NT2/D1 (cell line): ENCODE measurements around the gene RPA1.
"Not testable (repeated sequence)": the region's sequence is repeated elsewhere in the genome, so short reads cannot be mapped to it uniquely, and the experiment has no call there.

Experiments
- DNase-seq: peaks from one replicate; pipeline ENCODE4 v3.0.0-alpha.2; 2011; ENCODE audit warnings: low read depth, low spot score
- H3K27me3 ChIP-seq: 2 replicates; pipeline ENCODE4 v1.6.0; 2011; ENCODE audit warnings: mild to moderate bottlenecking; ENCODE audit not compliant: insufficient read length, insufficient read depth
- H3K36me3 ChIP-seq: 2 replicates; pipeline ENCODE4 v1.6.1; 2011; ENCODE audit warnings: mild to moderate bottlenecking, low read length, mixed read lengths; ENCODE audit not compliant: insufficient read depth, insufficient read length
- H3K4me1 ChIP-seq: 2 replicates; pipeline ENCODE4 v1.5.1; 2011; ENCODE audit not compliant: insufficient read depth, insufficient read length
- H3K4me3 ChIP-seq: 2 replicates; pipeline ENCODE4 v1.5.1; 2011; ENCODE audit warnings: low read depth; ENCODE audit not compliant: insufficient read length
- H3K9ac ChIP-seq: 2 replicates; pipeline ENCODE4 v1.6.0; 2011; ENCODE audit warnings: low read depth; ENCODE audit not compliant: insufficient read length
- H3K9me3 ChIP-seq: 2 replicates; pipeline ENCODE4 v1.5.1; 2011; ENCODE audit warnings: mild to moderate bottlenecking, low read length; ENCODE audit not compliant: insufficient read depth
- SUZ12 ChIP-seq: IDR thresholded peaks from 2 replicates; pipeline ENCODE4 v1.6.1; 2011; ENCODE audit not compliant: insufficient read length, insufficient read depth; ENCODE audit errors: extremely low read depth
- YY1 ChIP-seq: IDR thresholded peaks from 2 replicates; pipeline ENCODE4 v1.6.1; 2011; ENCODE audit not compliant: insufficient read length, insufficient read depth
- ZNF274 ChIP-seq: IDR thresholded peaks from 2 replicates; pipeline ENCODE4 v1.6.1; 2011; ENCODE audit warnings: mild to moderate bottlenecking, low read depth, low read length

The RPA1 gene

DNA sequence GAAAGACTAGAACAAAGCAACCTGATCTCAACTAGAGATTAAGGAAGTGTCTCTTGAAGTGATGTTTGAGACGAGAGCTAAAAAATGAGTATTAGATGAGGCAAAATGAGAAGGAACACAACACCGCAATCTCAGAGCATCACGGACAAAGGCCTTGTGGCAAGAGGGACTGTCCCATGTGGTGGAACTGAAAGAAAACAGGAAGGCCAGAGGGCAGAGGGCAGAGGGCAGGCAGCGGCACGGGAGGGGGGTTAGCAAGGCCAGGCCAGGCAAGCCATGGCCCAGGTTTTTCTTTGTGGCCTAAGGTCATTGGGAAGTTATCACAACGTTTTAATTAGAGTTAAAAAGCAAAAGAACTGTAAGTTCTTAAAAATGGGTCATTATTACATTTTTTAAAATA lies 22.5 kb downstream of the RPA1 start:
- no peaks in the 10 kb centered on the region for H3K4me1 ChIP-seq
- TF ChIP-seq YY1: no peak
- no peak for TF ChIP-seq SUZ12
- TF ChIP-seq ZNF274: no peak
- H3K9me3 ChIP-seq: no peaks in the 10 kb centered on the region
- DNase-seq: no peak
- peaks cover 62% of the 10 kb centered on the region for H3K36me3 ChIP-seq
- no peak overlapping the region for H3K9ac ChIP-seq
- no peaks in the 10 kb centered on the region for H3K27me3 ChIP-seq
- H3K4me3 ChIP-seq: no peak overlapping the region

DNA sequence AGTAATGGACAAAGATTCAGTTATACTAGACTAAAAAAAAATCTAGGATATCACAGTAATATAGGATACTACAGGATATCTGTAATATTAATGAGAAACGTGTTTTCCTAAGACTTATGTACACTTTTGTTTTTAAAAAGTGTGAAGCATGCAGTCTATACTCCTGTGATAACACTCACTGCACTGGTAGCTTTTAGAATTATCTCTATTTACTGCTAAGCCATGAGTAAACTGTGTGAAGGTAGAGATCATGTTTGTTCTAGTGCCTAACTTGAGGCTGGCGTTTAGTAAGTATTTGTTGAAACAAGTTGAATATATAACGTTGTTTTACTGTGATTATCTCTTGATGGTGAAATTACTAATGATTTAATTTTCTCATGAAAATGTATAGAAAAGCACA lies 23.9 kb downstream of the RPA1 start:
- no peaks in the 10 kb centered on the region for H3K9me3 ChIP-seq
- H3K36me3 ChIP-seq: peaks cover 53% of the 10 kb centered on the region
- no peaks in the 10 kb centered on the region for H3K4me1 ChIP-seq
- TF ChIP-seq YY1 (no peak), ZNF274 (no peak), SUZ12 (no peak)
- H3K9ac ChIP-seq: no peak overlapping the region
- H3K4me3 ChIP-seq: no peak overlapping the region
- H3K27me3 ChIP-seq: no peaks in the 10 kb centered on the region
- DNase-seq: no peak

DNA sequence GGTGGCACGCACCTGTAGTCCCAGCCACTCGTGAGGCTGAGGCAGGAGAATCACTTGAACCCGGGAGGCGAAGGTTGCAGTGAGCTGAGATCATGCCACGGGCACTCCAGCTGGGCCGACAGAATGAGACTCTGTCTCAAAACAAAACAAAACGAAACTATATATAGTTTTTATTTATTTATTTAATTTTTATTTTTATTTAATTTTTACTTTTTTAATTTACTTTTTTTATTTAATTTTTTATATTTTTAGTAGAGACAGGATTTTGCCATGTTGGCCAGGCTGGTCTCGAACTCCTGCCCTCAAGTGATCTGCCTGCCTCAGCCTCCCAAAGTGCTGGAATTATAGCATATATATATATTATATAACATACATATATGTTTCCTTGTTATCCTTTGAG lies 26.7 kb downstream of the RPA1 start:
- peaks cover 47% of the 10 kb centered on the region for H3K36me3 ChIP-seq
- H3K27me3 ChIP-seq, H3K9me3 ChIP-seq, H3K4me3 ChIP-seq, DNase-seq, H3K9ac ChIP-seq, H3K4me1 ChIP-seq: not testable (repeated sequence)

DNA sequence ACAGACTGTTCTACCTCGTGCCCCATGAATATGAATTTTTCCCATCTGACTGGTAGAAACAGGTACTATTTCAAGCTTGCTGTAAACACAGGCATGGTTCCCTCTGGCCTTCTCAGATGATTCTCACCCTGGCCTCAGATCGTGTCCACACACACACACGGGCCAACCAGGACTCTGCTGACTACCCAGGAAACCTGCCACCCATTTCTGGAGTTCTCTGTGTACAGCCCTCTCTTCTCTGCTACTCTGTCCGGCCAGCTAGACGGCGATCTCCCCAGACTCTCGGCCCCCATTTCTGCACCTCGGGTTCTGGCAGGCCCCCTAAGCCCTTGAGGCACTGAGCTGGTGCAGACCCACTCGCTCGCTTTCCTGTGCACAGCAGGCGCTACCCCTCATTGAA lies 31.2 kb downstream of the RPA1 start:
- TF ChIP-seq SUZ12: no peak
- no peak for TF ChIP-seq YY1
- TF ChIP-seq ZNF274: no peak
- H3K36me3 ChIP-seq: peaks cover 7% of the 10 kb centered on the region
- no peak for DNase-seq
- no peak overlapping the region for H3K9ac ChIP-seq
- no peaks in the 10 kb centered on the region for H3K4me1 ChIP-seq
- H3K9me3 ChIP-seq: no peaks in the 10 kb centered on the region
- no peak overlapping the region for H3K4me3 ChIP-seq
- H3K27me3 ChIP-seq: no peaks in the 10 kb centered on the region

DNA sequence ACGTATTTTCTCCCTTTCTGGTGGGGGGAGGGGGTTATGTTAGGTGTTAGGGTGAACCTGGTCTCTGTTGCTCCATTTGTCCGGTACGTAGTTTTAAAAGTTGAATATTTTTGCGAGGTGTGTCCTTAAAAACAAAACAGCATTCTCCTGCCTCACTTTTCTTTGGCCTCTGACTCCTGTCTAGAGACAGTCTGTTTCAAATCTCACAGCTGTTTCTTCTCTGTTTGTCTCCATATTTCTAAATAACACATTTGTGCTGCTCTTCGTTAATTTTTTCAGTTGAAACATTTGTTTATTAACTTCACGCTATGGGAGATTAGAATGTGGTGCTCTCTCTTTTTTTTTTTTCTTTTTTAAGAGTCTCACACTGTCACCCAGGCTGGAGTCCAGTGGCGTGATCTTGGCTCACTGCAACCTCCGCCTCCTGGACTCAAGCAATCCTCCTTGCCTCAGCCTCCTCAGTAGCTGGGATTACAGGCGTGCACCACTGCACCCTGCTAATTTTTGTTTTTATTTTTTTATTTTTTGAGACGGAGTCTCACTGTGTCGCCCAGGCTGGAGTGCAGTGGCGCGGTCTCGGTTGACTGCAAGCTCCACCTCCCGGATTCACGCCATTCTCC lies 31.7 kb downstream of the RPA1 start:
- Histone ChIP-seq H3K36me3 (peaks cover 7% of the 10 kb centered on the region), H3K9me3 (no peaks in the 10 kb centered on the region)
- no peak for TF ChIP-seq SUZ12
- no peak for TF ChIP-seq ZNF274
- TF ChIP-seq YY1: no peak

DNA sequence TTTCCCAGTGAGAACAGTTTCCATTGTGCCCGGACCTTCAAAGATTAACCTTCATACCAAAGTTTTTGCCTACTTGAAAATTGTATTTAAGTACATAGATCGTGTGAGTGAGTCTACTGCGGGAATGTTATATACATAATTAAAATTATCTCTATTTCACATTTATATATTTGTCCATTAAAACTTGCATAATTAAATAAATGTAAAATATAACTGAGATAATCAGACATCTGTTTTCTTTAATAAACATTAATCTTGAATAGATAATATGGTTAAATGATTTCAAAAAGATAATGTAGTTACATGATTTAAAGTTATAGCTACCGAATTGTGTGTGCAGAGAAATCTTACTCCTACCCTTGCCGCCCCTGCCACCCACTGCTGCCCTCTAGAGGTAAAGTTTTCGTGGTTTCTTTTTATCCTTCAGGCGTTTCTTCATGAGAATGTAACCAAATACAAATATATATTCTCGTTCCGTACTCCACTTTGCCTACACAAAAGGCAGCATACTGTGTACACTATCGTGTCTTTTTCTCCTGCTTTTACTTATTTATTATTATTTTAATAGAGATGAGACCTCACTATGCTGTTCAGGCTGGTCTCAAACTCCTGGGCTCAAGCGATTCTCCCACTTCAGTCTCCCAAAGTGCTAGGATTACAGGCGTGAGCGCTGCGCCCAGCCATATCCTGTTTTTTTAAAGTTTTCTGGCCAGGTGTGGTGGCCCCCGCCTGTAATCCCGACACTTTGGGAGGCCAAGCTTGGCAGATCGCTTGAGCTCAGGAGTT lies 35.6 kb downstream of the RPA1 start:
- peaks cover 14% of the 10 kb centered on the region for H3K36me3 ChIP-seq
- DNase-seq: no peak

More for the DNA sequence above, 31.7 kb downstream of the RPA1 start:
- no peak for DNase-seq
- no peak overlapping the region for H3K9ac ChIP-seq
- H3K4me3 ChIP-seq: no peak overlapping the region
- H3K4me1 ChIP-seq: no peaks in the 10 kb centered on the region
- H3K27me3 ChIP-seq: no peaks in the 10 kb centered on the region

DNA sequence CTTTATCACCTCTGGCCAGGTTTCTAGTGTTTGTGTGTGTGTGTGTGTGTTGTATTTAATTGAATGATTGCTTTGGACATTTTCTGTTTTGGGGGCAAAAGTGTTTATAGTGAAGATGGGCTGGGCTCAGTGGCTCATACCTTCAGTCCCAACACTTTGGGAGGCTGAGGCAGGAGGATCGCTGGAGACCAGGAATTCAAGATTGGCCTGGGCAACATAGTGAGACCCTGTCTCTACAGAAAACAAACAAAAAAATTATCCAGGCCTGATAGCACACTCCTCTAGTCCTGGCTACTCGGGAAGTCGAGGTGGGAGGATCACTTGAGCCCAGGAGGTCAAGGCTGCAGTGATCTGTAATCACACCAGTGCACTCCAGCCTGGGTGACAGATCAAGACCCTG lies 37.5 kb downstream of the RPA1 start:
- H3K36me3 ChIP-seq: peaks cover 10% of the 10 kb centered on the region
- no peak for DNase-seq

More for the DNA sequence above, 35.6 kb downstream of the RPA1 start:
- Histone ChIP-seq H3K4me3 (no peak overlapping the region), H3K9me3 (no peaks in the 10 kb centered on the region), H3K27me3 (no peaks in the 10 kb centered on the region), H3K4me1 (no peaks in the 10 kb centered on the region), H3K9ac (no peak overlapping the region)
- TF ChIP-seq YY1 (no peak), ZNF274 (no peak), SUZ12 (no peak)

More for the DNA sequence above, 37.5 kb downstream of the RPA1 start:
- H3K9me3 ChIP-seq: no peaks in the 10 kb centered on the region
- no peak overlapping the region for H3K4me3 ChIP-seq
- H3K9ac ChIP-seq: no peak overlapping the region
- H3K27me3 ChIP-seq: no peaks in the 10 kb centered on the region
- TF ChIP-seq YY1 (no peak), ZNF274 (no peak), SUZ12 (no peak)
- H3K4me1 ChIP-seq: no peaks in the 10 kb centered on the region
